ENCODE data around the gene RPL3.

Gene RPL3

GRCh38 chr22:39284142-39284980 is 35.1 kb downstream of the RPL3 start:
- peaks cover 27% of the 10 kb centered on the region for H3K4me1 ChIP-seq (ENCODE audit: control insufficient read depth, insufficient read depth, low read length)
- peak overlapping the region; percentile 71 for H3K9ac ChIP-seq (ENCODE audit: low read depth, low read length)
- H3K9me3 ChIP-seq (replicated peaks; ENCODE audit: low read length), result peaks cover 5% of the 10 kb centered on the region
- peak overlapping the region; percentile 44 for H3K4me3 ChIP-seq (ENCODE audit: low read length)
- no peaks in the 10 kb centered on the region for H3K27me3 ChIP-seq (ENCODE audit: control insufficient read depth, insufficient read depth, low read length)
- peak overlapping the region; percentile 39 for H3K4me2 ChIP-seq (ENCODE audit: low read length)
- no peaks in the 10 kb centered on the region for H3K36me3 ChIP-seq (ENCODE audit: insufficient read depth, low read length)

- Histone ChIP-seq H3K4me3 (ENCODE audit: low read length) (peak overlapping the region; percentile 44), H3K27me3 (ENCODE audit: control insufficient read depth, insufficient read depth, low read length) (no peaks in the 10 kb centered on the region), H3K4me1 (ENCODE audit: control insufficient read depth, insufficient read depth, low read length) (peaks cover 28% of the 10 kb centered on the region), H3K9ac (ENCODE audit: low read depth, low read length) (peak overlapping the region; percentile 71), H3K36me3 (ENCODE audit: insufficient read depth, low read length) (no peaks in the 10 kb centered on the region), H3K9me3 (replicated peaks; ENCODE audit: low read length) (peaks cover 5% of the 10 kb centered on the region), H3K4me2 (ENCODE audit: low read length) (peak overlapping the region; percentile 39)
Measured at GRCh38 chr22:39283322-39284141, 35.9 kb downstream of the RPL3 start.

- Histone ChIP-seq H3K27me3 (ENCODE audit: control insufficient read depth, insufficient read depth, low read length) (no peaks in the 10 kb centered on the region), H3K4me1 (ENCODE audit: control insufficient read depth, insufficient read depth, low read length) (peaks cover 36% of the 10 kb centered on the region), H3K4me2 (ENCODE audit: low read length) (peak overlapping the region; percentile 29), H3K9me3 (replicated peaks; ENCODE audit: low read length) (peaks cover 5% of the 10 kb centered on the region), H3K4me3 (ENCODE audit: low read length) (no peak overlapping the region), H3K9ac (ENCODE audit: low read depth, low read length) (peak overlapping the region; percentile 71), H3K36me3 (ENCODE audit: insufficient read depth, low read length) (no peaks in the 10 kb centered on the region)
Measured at GRCh38 chr22:39282645-39283321, 36.6 kb downstream of the RPL3 start.

GRCh38 chr22:39281126-39281525 is 38.3 kb downstream of the RPL3 start:
- Histone ChIP-seq H3K4me3 (ENCODE audit: low read length) (no peak overlapping the region), H3K9ac (ENCODE audit: low read depth, low read length) (no peak overlapping the region), H3K4me2 (ENCODE audit: low read length) (no peak overlapping the region), H3K4me1 (ENCODE audit: control insufficient read depth, insufficient read depth, low read length) (peaks cover 40% of the 10 kb centered on the region), H3K9me3 (replicated peaks; ENCODE audit: low read length) (peaks cover 5% of the 10 kb centered on the region), H3K27me3 (ENCODE audit: control insufficient read depth, insufficient read depth, low read length) (no peaks in the 10 kb centered on the region), H3K36me3 (ENCODE audit: insufficient read depth, low read length) (no peaks in the 10 kb centered on the region)

- Histone ChIP-seq H3K4me2 (ENCODE audit: low read length) (no peak overlapping the region), H3K9me3 (replicated peaks; ENCODE audit: low read length) (peaks cover 5% of the 10 kb centered on the region)
Measured at GRCh38 chr22:39280250-39280649, 39.2 kb downstream of the RPL3 start.

GRCh38 chr22:39279170-39279850 is 40.1 kb downstream of the RPL3 start:
- no peaks in the 10 kb centered on the region for H3K27me3 ChIP-seq (ENCODE audit: control insufficient read depth, insufficient read depth, low read length)
- no peak overlapping the region for H3K4me2 ChIP-seq (ENCODE audit: low read length)
- H3K9ac ChIP-seq (ENCODE audit: low read depth, low read length), result no peak overlapping the region
- H3K9me3 ChIP-seq (replicated peaks; ENCODE audit: low read length), result no peaks in the 10 kb centered on the region
- H3K4me3 ChIP-seq (ENCODE audit: low read length), result no peak overlapping the region
- peaks cover 39% of the 10 kb centered on the region for H3K4me1 ChIP-seq (ENCODE audit: control insufficient read depth, insufficient read depth, low read length)
- H3K36me3 ChIP-seq (ENCODE audit: insufficient read depth, low read length), result no peaks in the 10 kb centered on the region

More at GRCh38 chr22:39280250-39280649, 39.2 kb downstream of the RPL3 start:
- Histone ChIP-seq H3K9ac (ENCODE audit: low read depth, low read length) (no peak overlapping the region), H3K4me1 (ENCODE audit: control insufficient read depth, insufficient read depth, low read length) (peaks cover 40% of the 10 kb centered on the region), H3K27me3 (ENCODE audit: control insufficient read depth, insufficient read depth, low read length) (no peaks in the 10 kb centered on the region), H3K36me3 (ENCODE audit: insufficient read depth, low read length) (no peaks in the 10 kb centered on the region), H3K4me3 (ENCODE audit: low read length) (no peak overlapping the region)

DNA sequence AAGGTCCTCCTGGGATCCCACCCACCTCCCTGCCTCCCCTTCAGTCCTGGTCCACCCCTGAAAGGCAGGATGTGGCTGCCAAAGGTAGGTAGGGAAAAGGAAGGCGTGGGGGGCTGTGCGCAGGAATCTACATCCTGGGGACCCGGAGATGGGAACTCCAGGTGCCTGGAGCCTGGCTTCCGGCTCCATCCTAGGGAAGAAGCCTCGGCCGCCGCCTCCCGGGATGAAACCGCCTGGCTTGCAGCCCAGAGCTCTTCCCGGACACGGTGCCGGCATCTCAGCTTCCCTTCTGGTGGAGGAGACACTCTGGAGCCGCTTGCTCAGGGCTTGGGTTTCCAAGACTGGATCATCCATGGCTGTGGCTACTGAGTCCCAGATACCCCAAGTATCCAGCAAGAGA is 41.4 kb downstream of the RPL3 start:
- Histone ChIP-seq H3K27me3 (ENCODE audit: control insufficient read depth, insufficient read depth, low read length) (no peaks in the 10 kb centered on the region), H3K4me1 (ENCODE audit: control insufficient read depth, insufficient read depth, low read length) (peaks cover 26% of the 10 kb centered on the region), H3K9ac (ENCODE audit: low read depth, low read length) (peak overlapping the region; percentile 7), H3K4me3 (ENCODE audit: low read length) (no peak overlapping the region), H3K36me3 (ENCODE audit: insufficient read depth, low read length) (no peaks in the 10 kb centered on the region), H3K9me3 (replicated peaks; ENCODE audit: low read length) (no peaks in the 10 kb centered on the region), H3K4me2 (ENCODE audit: low read length) (peak overlapping the region; percentile 35)

DNA sequence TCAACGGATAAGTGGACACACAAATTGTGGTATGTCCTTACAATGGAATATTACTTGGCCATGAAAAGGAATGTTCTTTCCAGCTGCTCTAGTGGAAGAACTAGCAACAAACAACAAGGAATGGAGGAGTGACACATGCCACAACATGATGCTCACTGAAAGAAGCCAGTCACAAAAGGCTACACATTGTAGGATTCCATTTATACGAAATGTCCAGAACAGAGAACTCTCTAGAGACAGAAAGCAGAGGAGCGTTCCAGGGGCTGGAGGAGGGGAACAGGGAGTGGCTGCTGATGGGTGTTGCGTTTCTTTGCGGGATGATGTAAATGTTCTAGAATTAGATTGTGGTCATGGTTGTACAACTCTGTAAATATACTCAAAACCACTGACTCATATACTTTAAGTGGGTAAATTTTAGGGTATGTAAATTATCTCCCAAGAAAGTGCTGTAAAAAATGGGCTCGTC is 42.2 kb downstream of the RPL3 start:
- H3K4me3 ChIP-seq (ENCODE audit: low read length), result no peak overlapping the region
- no peak overlapping the region for H3K9ac ChIP-seq (ENCODE audit: low read depth, low read length)
- no peaks in the 10 kb centered on the region for H3K36me3 ChIP-seq (ENCODE audit: insufficient read depth, low read length)
- H3K27me3 ChIP-seq (ENCODE audit: control insufficient read depth, insufficient read depth, low read length), result no peaks in the 10 kb centered on the region
- H3K4me1 ChIP-seq (ENCODE audit: control insufficient read depth, insufficient read depth, low read length), result peaks cover 18% of the 10 kb centered on the region
- H3K9me3 ChIP-seq (replicated peaks; ENCODE audit: low read length), result no peaks in the 10 kb centered on the region
- H3K4me2 ChIP-seq (ENCODE audit: low read length), result peak overlapping the region; percentile 35

DNA sequence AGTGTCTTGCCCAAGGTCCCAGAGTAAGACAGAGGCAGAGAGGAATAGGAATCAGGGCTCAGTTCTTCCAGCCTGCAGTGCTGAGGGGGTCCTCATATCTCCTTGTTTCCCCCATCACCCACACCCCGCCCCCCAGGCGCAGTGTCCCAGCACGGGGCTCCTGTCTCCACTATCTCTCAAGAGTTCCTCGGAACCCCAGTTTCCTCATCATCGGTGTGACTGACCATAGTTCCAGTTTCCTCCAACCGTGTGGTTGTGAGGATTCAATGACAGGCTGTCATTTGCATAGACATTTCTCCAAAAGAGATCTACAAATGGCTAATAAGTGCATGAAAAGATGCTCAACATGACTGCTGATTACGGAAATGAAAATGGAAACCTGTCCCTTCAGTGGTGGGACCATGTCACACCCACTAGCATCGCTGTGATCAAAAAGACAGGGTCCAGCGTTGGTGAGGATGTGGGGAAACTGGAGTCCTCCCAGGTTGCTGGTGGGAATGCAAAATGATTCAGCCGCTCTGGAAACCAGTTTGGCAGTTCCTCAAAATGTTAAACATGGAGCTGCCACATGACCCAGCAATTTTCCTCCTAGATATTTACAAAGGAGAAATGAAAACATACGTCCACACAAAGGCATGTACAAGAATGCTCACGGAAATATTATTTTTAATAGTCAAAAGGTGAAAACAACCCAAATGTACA is 42.8 kb downstream of the RPL3 start:
- H3K4me3 ChIP-seq (ENCODE audit: low read length), result no peak overlapping the region
- no peaks in the 10 kb centered on the region for H3K9me3 ChIP-seq (replicated peaks; ENCODE audit: low read length)
- H3K4me2 ChIP-seq (ENCODE audit: low read length), result no peak overlapping the region
- no peak overlapping the region for H3K9ac ChIP-seq (ENCODE audit: low read depth, low read length)
- no peaks in the 10 kb centered on the region for H3K36me3 ChIP-seq (ENCODE audit: insufficient read depth, low read length)
- H3K4me1 ChIP-seq (ENCODE audit: control insufficient read depth, insufficient read depth, low read length), result peaks cover 15% of the 10 kb centered on the region
- H3K27me3 ChIP-seq (ENCODE audit: control insufficient read depth, insufficient read depth, low read length), result no peaks in the 10 kb centered on the region

DNA sequence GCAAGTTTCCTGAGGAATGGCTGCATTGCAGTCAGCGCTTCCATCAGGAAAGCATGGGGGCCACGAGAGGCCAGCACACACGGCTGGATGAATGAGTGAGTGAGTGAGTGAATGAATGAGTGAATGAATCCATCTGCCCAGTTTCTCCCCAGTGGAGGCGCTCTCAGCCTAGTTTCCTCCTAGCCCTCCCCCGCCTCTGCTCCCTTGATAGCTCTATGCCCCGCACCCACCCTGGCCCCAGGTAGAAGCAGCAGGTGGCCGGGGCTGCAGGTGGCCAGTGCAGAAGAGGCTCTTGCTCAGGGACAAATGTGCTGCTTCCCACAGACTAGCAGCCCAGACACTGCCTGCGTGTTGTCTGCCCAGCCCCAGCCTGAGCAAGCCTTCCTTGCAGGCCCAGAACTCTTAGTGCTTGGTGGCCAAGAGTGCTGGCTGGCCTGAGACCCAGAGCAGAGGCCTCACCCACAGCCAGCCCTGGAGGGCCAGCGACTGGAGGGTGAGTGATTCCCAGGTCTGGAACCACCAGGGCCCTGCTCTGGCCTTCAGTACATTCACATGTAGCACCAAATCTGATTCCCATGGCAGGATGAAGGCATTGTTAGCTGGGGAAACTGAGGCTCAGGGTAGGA is 43.5 kb downstream of the RPL3 start:
- Histone ChIP-seq H3K9ac (ENCODE audit: low read depth, low read length) (no peak overlapping the region), H3K36me3 (ENCODE audit: insufficient read depth, low read length) (no peaks in the 10 kb centered on the region), H3K27me3 (ENCODE audit: control insufficient read depth, insufficient read depth, low read length) (no peaks in the 10 kb centered on the region), H3K4me3 (ENCODE audit: low read length) (no peak overlapping the region), H3K4me2 (ENCODE audit: low read length) (no peak overlapping the region), H3K4me1 (ENCODE audit: control insufficient read depth, insufficient read depth, low read length) (peaks cover 13% of the 10 kb centered on the region), H3K9me3 (replicated peaks; ENCODE audit: low read length) (no peaks in the 10 kb centered on the region)

All from skeletal muscle satellite cell (primary cell).